Peyer's patch (tissue), 4 donors: ENCODE measurements around the gene ATG13.

ENCODE experiments used
- CTCF ChIP-seq, 6 experiments: fragments of 450-650 bp in 4 of 6; fragments of 200-600 bp in 2 of 6; sonication (generic) in 1 of 6; IDR thresholded peaks; one replicate each; pipeline ENCODE4 v1.5.1; 2017 to 2019; ENCODE audit warnings: antibody characterized with exemption in 6 of 6, mild to moderate bottlenecking in 3 of 6, moderate library complexity in 1 of 6
- POLR2A ChIP-seq, 2 donors: fragments of 450-650 bp; IDR thresholded peaks; one replicate each; pipeline ENCODE4 v1.5.1; 2017; ENCODE audit warnings: antibody characterized with exemption in 2 of 2, mild to moderate bottlenecking in 2 of 2, moderate library complexity in 2 of 2

GRCh38 chr11:46657186-46657585 lies 39.8 kb downstream of the ATG13 start:
- TF ChIP-seq CTCF (IDR thresholded peaks at IDR 0.05) (no peak), POLR2A (IDR thresholded peaks at IDR 0.05) (no peak)
